GM19240 (cell line): ENCODE results near the gene SCYGR4.

Experiments used
- DNase-seq: peaks from one replicate; pipeline ENCODE4 v3.0.0; 2011; ENCODE audit warnings: low spot score; ENCODE audit not compliant: insufficient read length

SCYGR4 gene

DNA sequence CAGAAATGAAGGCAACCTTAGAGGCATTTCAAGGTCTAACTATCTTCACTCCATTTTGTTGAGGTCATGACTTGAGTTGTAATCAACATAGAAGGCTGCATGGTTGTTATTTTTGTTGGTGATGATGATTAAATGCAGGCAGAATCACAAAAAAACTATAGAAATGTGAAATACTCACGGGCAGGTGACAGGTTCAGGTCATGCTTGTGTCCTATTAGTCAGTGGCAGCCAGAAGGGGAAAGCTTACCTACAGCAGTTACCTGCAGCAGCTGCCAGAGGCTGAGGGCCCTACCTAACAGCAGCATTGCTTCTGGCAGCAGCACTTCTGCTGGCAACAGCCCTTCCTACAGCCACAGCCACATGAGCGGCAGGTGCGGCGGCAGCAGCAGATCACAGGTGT, 3.1 kb upstream of the SCYGR4 start:
- no peak for DNase-seq

DNA sequence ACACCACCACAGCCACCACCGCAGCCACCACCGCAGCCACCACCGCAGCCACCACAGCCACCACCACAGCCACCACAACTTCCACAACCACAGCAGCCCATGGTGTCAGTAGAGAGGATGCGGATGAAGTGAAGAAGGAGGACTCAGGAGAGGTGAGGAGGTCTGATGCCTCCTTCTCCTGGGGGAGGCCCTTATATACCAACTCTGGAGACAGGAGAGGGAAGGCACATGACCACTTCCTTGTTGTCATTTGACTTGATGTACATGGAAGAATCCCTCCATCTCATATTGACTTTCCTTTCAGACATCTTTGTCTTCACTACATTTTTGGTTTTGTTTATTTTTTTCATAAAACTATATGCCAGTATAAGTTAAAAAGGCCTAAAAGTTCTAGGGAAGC, 2.6 kb upstream of the SCYGR4 start, which contains the start of gene SCYGR3:
Gene SCYGR3 (minus strand): TSS at position 101 of the 400 bp plus-strand sequence. CDS start 0 bp downstream, at position 101.
- no peak for DNase-seq

DNA sequence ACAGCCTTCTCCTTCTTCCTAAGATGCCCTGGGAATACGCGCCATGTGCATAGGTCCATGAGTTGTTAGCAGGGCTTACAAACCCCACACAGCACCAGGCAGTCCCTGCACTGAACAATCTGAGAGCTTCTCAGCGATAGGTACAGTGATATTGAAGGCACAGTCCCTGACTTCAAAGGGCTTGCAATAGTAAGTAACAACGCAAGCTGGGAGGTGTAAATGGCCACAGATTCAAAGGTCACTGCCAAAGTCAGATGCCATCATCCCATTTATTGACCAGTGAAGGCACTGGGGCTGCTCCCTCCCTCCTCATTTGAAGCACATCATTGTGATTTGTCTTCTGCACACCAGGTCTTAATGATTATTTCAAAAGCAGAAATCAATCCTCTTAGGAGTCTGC, 2.1 kb upstream of the SCYGR4 start:
- DNase-seq = no peak

DNA sequence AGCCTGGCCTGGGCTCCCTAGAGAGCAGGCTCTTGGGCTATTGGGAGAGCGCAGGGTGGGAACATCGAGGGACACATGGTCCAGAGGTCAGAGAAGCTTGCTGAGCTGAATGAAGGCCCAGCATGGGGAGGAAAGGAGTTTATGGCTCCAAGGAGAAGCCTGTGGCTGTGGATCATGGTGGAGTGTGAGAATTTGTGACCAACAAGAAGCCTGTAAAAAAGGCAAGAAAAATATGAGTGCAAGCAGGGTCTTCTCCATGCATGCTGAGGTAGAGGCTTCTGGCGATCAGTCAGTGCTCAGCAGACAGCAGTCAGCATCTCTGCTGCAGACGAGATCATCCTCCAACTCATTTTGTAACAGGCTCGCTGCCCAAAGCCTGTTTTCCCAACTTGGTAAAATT, 1.4 kb upstream of the SCYGR4 start:
- DNase-seq = no peak

DNA sequence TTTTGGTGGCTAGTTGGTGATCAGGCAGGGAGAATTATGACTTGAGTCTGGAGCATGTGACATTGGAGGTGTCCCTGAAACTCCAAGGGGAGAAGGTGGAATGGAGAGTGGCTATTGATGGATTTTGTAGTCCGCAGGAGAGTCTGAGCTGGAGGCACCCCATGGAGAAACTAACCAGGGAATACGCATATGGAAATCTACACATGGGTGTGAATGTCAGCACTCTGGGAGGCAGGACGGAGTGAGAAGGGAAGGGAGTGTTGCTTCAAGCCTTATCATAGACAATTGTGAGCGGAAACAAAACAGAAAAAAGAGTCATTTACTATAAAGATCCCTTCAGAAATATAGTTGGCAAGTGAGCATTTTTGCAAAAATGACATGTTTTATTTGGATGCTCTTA, 667 bp upstream of the SCYGR4 start:
- no peak for DNase-seq

DNA sequence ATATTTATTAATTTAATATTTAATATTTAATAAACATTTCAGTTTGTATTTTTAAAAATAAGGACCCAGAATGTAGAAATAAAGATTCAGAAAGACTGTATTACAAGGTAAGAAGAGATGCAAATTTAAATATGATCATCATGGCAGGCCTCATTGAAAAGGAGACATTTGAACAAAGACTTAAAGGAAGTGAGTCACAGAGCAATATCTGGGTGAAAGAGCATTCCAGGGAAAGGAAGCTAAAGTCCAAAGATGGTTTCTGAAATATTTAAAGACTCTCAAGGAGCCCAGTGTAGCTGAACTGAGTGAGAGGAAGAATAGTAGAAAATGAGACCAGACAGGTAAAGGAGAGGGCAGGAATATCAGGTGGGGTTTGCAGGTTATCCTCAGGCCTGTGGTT, 5.9 kb downstream of the SCYGR4 start:
- no peak for DNase-seq

DNA sequence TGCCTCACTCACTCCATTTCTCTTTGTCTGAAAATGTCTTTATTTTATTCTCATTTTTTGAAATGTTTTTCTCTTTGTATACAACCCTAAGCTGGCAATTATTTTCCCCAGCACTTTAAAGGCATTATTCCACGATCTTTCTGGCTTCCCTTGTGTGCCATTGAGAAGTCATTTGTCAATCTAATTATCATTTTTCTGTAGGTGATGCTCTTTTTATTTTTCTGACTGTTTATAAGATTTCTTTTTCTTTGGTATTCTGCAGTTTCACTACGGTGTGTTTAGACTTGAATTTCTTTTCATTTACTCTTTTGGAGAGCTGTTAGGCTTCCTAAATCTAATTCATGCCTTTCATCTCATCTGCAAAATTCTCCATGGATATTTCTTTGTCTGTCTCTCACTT, 8.1 kb downstream of the SCYGR4 start:
- no peak for DNase-seq

DNA sequence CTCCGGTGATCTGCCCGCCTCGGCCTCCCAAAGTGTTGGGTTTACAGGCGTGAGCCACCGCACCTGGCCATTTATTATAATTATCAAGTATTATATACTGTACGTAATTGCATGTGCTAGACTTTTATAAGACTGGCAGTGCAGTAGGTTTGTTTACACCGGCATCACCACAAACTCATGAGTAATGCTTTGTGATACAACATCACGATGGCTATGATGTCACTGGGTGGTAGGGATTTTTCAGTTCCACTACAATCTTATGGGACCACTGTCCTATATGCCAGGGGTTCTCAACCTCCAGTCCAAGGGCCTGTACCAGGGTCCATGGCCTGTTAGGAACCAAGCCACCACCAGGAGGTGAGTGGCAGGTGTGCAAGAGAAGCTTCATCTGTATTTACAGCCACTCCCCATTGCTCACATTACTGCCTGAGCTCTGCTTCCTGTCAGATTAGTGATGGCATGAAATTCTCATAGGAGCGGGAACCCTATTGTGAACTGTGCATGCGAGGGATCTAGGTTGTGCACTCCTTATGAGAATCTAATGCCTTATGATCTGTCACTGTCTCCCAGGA, 9.4 kb downstream of the SCYGR4 start:
- no peak for DNase-seq

DNA sequence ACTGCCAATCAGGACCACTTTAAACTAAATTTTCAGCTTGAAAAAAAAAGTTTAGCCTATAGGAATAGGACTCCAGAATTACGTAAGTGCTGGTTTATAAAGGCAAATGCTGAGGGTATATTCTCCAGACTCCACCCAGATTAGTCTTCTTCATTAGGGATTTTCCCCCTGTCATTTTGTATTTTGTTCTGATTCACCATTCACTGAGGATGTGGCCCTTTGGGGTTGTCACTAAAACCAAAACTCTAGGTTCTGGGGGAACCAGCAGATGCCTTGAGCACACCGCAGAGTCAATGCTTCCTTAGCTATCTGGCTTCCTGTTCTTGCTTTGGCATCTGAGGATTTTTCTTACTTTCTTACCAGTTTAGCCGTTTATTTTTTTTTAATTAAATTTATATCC, 10.5 kb downstream of the SCYGR4 start:
- DNase-seq = no peak

DNA sequence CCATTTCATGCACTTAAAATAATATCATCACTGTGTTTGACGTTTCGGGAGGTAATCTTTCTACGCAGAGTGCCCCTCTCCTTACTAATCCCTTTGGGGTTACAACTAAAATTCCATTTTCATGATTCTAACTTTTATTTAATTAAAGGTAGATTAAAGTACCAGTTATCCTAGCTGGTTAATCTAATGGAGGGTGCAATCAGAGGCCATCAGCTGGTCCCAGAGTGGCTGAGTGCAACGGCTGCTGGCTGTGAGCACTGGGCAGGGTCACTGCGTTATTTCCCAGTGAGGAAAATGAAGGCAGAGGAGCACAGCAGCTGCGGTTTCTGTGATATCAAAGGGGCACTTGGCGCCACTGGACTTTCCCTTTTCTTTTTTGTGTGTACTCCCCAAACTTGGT, 12.1 kb downstream of the SCYGR4 start:
- no peak for DNase-seq

DNA sequence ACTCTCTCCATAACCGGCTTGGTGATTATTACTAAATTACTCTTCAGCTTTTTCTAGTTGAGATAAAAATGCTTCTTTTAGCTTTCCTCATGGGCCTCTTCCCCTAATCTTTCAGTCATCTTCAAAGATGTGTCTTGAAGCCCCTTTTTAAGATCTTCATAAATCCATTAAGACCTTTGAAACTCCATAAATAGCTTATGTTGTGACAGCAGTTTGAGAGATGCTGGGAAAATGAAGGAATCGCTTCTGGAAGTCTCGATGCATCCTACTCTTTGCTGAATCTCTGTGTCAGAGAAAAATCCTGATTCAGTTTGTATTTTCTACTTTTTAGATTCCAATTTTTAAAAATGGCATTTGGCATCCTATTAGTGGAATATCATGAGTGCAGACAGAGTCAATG, 13.0 kb downstream of the SCYGR4 start:
- no peak for DNase-seq

DNA sequence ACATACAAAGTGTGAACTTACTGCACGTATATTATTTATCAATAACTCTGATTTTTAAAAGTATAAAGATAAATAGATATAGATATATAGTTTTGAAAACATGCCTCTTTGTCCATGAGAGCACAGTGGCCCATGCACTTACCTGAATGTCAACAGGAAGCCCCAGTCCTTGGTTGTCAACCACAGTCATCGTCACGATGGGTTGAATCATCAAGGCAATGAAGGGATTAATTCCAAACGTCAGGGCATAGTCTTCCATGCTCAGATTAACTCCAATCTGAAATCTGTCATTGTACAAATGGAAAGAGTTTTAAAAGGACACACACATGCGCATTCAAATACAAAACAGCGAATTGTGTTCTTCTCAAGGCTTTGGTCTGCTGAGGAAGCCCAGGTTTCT, 15.5 kb downstream of the SCYGR4 start:
- no peak for DNase-seq

DNA sequence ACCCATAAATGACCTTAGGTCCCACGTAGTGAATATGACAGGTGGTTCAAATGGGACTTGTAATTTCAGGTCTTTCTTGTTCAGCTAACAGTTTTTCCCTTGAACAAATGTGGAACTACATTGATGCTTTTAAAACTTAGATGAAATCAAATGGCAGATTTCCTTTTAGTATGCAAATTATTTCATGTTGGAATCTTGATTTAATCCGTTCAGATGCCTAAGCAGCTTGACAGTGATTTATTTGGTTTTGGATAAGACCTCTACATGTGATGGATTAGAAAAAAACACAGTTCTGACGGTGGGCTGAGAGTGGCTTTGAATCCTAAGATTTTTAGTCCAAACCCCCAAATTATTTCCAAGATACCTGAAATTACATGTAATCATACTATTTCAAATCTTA, 16.9 kb downstream of the SCYGR4 start:
- DNase-seq = no peak

DNA sequence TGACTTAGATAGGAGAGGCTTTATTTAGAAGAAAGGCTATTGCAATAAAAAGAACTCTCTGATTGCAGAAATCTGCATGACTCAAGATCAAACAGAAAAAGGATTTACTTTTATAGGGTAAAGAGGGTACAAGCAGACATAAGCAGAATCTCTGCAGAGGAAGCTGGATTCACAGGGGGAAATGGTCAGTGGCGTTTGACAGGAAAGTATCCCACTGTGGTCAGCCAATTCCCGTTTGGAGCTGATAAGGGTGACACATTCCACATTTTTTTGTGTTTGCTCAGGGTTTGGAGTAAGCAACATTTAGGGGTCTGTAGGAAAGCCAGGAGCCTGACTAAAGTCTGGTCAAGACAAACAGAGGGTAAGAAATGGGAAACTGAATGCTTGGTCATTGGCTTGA, 25.4 kb downstream of the SCYGR4 start:
- DNase-seq = no peak

DNA sequence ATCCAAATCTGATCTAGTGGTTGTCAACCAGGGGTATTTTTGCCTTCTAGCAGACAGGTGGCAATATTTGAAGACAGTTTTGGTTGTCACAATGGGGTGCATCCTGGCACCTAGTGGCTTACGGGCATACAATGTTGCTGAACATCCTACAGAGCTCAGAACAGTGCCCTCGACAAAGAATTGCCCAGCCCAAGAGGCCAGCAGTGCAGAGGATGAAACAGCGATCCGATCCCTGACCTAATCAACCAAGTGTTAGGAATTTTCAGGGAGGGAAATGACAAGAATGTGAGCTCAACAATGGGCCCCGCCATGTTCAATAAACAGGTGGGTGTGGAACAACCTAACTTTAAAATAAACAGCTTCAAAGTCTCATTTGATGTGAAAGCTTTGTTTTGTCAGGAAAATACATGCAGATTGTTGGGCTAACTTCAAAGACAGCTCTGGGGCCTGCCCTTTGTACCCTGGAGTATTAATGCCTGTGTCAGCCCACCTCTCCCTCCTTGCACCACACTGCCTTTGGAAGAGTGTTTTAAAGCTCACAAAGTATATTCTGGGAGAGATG, 26.8 kb downstream of the SCYGR4 start:
- DNase-seq = no peak

DNA sequence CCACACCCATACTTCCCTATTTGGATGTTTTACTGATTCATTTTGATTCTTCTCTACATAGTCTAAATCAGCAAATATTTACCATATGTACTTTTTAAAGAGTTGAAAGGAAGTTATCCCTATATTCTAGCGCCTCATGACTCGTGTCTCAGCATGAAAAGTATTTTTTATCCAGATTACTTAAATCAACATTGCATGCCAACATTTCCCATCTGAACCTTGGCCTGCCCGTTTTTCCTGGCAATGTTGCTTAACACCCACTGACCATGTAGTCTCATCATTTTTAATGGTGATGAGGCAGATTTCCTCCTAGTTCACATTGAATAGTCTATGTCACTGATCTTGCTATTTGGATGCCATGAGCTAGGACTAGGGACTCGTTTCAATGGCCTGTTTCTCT, 36.1 kb downstream of the SCYGR4 start:
- no peak for DNase-seq

DNA sequence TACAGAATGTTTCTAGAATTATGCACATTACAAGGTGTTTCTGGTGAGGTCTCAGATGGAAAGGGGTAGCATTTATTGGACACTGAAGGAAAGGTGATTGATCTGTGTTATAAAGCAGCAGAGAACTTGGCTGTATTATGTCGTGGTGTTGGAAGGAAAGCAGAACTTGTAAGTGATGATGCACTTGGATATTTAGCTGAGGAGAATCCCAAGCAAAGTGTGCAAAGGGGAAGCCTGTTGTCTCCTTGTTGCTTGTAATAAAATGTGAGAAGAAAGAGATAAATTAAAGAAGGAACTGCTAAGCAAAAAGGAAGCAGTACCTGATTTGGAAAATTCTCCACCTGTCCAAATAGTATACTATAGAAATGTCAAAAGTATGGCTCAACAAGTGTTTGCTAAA, 37.1 kb downstream of the SCYGR4 start:
- no peak for DNase-seq

DNA sequence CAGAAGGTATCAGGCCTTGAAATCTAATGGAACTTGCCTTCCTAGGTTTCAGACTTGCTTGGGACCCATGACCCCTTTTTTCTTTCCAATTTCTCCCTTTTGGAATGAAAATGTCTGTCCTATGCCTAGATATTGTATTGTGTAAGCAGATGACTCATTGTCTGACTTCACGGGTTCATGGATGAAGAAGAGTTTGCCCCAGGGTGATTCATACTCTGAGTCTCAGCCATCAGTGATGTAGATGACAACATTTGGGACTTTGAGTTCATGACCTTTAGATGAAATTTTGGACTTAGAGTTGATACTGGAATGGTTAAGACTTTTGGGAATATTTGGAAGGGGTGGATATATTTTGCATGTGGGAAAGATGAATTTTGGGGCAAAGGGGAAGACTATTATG, 38.2 kb downstream of the SCYGR4 start:
- no peak for DNase-seq

DNA sequence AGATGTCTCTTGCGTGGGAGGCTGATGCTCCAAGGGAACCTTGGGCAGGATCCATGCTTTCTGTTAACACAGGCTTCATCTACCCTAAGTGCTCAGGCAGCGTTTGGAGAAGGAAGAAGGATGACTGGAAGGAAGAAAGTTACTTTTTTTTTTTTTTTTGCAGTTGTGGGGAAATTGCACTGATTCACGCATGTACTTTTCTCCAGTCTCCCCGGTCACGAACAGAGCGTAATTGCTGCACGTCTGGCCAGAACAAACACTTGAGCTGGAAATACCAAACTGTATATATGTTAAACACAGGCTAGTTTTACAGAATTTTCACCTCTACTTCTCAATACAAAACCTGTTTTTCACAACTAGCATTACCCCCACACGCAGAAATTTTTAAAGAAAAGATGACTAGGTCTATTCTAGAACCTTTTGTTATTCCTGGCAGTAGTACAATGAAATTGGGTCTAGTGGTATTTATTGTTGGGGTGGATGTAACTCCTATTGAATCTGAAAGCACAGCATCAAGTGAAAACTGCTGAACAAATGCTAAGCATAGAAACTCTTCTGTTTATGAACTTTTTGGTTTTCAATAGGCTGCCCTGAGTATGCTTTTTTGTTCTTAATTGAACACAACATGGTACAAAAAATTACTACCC, 40.0 kb downstream of the SCYGR4 start:
- no peak for DNase-seq

DNA sequence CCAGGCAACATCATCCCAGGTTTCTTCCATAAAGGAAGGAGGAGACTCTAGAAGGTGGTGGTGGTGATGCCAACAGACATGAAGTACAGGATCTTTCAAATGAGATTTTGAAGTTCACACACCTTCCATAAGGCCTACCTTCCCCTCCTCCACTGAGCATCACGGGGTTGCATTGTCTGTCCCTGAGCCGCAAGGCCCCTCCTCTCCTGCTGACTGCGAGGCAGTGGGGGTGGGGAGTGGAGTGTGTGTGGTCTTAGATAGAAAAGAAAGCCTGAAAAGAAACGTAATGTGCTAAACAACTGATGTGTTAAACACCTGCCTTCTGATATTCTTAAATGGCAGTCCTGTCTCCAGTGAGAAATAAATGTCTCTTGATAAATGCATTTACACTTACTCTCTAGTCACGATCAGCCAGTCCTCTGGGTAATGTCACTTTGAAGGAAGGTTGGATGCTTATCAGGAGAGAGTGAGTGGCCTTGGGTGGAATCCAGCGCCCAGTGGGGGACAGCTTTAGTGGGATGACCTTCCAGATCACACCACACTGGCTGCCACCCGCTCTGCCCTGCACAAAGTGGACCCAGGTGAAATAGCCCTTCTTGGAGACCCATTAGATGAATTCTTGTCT, 43.8 kb downstream of the SCYGR4 start:
- DNase-seq = no peak

DNA sequence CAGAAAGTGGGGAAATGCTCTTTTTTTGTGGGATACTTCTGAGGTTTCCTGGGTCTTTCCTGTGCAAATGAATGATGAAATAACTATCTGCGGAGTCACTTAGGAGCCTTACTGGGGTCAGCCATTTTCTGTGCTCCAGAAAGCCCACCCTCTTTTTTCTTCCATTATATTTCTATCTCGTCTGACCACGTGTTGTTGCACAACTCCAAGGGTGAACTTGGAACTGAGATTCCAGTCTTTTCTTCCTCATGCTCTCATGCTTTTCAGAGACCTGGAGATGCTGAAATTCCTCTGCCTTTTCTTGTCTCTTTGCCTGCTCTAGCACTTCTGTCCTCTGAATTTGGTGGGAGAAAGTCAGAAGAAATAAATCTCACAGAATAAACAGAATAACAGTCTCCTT, 44.5 kb downstream of the SCYGR4 start:
- DNase-seq = no peak

DNA sequence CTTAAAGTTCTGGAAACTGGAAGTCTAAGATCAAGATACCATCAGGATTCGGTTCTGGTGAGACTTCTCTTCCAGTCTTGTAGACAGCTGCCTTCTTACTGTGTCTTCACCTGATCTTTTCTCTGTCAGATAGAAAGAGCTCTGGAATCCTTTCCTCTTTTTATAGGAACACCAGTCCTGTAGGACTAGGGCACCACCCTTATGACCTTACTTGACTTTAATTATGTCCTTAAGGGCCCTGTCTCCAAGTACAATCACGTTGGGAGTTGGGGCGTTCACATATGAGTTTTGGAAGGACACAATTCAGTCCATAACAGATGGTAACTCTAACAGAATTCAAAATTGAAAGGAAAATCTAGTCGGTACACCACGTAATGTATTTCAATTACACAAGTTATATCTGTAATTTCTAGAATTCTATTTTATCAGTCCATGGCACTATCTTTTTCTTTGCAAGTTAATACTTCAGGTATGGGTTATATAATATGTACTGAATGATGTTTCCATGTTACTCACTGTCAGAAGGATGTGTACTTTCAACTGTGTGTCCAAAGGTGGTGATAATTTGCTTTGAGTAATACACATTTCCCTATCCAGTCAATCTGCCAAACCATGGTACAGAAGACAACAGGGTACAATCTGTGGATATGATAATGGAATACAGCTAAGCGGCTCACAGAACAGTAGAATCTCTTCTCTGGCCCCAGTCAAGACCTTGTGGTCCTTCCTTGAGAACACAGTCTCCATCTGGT, 48.1 kb downstream of the SCYGR4 start:
- DNase-seq = no peak
